Parathyroid adenoma (tissue), 2 donors: ENCODE measurements around the gene KLK10.

Experiments
- H2AFZ ChIP-seq: fragments of 300-600 bp; sonication (generic); one replicate; pipeline ENCODE4 v1.7.0; 2017; ENCODE audit warnings: antibody characterized with exemption, mild to moderate bottlenecking
- H3K27ac ChIP-seq: fragments of 300-600 bp; sonication (generic); one replicate; pipeline ENCODE4 v1.7.0; 2017
- H3K27me3 ChIP-seq: fragments of 300-600 bp; sonication (generic); one replicate; pipeline ENCODE4 v1.7.0; 2017; ENCODE audit warnings: low read length; ENCODE audit not compliant: control insufficient read depth, insufficient read depth
- H3K36me3 ChIP-seq: fragments of 300-600 bp; sonication (generic); one replicate; pipeline ENCODE4 v1.7.0; 2017; ENCODE audit warnings: low read length; ENCODE audit not compliant: control insufficient read depth, insufficient read depth
- H3K4me1 ChIP-seq: fragments of 300-600 bp; sonication (generic); one replicate; pipeline ENCODE4 v1.7.0; 2017; ENCODE audit warnings: control low read depth
- H3K4me2 ChIP-seq: fragments of 300-600 bp; sonication (generic); one replicate; pipeline ENCODE4 v1.7.0; 2017; ENCODE audit warnings: low read length
- H3K4me3 ChIP-seq: fragments of 300-600 bp; sonication (generic); one replicate; pipeline ENCODE4 v1.7.0; 2017; ENCODE audit warnings: low read depth, low read length
- H3K79me2 ChIP-seq: fragments of 300-600 bp; sonication (generic); one replicate; pipeline ENCODE4 v1.7.0; 2017; ENCODE audit warnings: control low read depth
- H3K9ac ChIP-seq: fragments of 300-600 bp; sonication (generic); one replicate; pipeline ENCODE4 v1.7.0; 2017; ENCODE audit warnings: mild to moderate bottlenecking
- H3K9me3 ChIP-seq: fragments of 300-600 bp; sonication (generic); one replicate; pipeline ENCODE4 v1.7.0; 2017; ENCODE audit warnings: low read length; ENCODE audit not compliant: control insufficient read depth
- TF ChIP-seq, protein P1 (sequence below): fragments of 300-600 bp; sonication (generic); IDR thresholded peaks from one replicate; pipeline ENCODE4 v1.7.0; 2017; ENCODE audit warnings: antibody characterized with exemption, mild to moderate bottlenecking
- donor health status: primary hyperparathyroidism.

The KLK10 gene

DNA sequence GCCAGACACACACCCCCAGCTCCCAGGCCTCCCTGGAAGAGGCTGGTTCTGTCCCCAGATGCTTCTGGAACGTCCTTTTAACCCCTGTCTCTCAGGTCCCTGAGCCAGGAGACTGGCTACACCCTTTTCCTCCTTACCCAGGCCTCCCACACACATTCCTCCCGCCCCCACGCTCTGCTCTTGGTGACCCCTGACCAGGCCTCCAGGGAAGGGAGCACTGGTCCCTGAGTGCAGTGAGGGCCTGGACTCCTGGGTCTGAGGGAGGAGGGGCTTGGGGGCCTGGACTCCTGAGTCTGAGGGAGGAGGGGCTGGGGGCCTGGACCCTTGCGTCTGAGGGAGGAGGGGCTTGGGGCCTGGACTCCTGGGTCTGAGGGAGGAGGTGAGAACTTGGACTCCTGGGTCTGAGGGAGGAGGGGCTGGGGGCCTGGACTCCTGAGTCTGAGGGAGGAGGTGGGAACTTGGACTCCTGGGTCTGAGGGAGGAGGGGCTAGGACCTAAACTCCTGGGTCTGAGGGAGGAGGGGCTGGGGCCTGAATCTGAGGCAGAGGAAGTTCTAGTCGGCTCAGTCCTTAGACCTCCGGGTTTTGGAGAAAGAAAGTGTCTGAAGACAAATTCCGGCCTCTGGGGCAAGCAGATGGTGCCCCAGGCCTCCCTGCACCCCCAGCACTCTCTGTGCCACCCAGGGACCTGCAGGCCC is 50.6 kb downstream of the KLK10 start:
- TF ChIP-seq, protein P1, sequence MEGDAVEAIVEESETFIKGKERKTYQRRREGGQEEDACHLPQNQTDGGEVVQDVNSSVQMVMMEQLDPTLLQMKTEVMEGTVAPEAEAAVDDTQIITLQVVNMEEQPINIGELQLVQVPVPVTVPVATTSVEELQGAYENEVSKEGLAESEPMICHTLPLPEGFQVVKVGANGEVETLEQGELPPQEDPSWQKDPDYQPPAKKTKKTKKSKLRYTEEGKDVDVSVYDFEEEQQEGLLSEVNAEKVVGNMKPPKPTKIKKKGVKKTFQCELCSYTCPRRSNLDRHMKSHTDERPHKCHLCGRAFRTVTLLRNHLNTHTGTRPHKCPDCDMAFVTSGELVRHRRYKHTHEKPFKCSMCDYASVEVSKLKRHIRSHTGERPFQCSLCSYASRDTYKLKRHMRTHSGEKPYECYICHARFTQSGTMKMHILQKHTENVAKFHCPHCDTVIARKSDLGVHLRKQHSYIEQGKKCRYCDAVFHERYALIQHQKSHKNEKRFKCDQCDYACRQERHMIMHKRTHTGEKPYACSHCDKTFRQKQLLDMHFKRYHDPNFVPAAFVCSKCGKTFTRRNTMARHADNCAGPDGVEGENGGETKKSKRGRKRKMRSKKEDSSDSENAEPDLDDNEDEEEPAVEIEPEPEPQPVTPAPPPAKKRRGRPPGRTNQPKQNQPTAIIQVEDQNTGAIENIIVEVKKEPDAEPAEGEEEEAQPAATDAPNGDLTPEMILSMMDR, result no peak
- H3K4me1 ChIP-seq, result no peaks in the 10 kb centered on the region
- H3K9ac ChIP-seq, result no peak overlapping the region
- H3K4me2 ChIP-seq, result no peak overlapping the region
- no peaks in the 10 kb centered on the region for H3K36me3 ChIP-seq
- no peaks in the 10 kb centered on the region for H3K9me3 ChIP-seq
- H3K4me3 ChIP-seq, result no peak overlapping the region
- H3K27me3 ChIP-seq, result no peaks in the 10 kb centered on the region
- no peak overlapping the region for H2AFZ ChIP-seq
- H3K79me2 ChIP-seq, result no peaks in the 10 kb centered on the region
- H3K27ac ChIP-seq, result no peak overlapping the region

DNA sequence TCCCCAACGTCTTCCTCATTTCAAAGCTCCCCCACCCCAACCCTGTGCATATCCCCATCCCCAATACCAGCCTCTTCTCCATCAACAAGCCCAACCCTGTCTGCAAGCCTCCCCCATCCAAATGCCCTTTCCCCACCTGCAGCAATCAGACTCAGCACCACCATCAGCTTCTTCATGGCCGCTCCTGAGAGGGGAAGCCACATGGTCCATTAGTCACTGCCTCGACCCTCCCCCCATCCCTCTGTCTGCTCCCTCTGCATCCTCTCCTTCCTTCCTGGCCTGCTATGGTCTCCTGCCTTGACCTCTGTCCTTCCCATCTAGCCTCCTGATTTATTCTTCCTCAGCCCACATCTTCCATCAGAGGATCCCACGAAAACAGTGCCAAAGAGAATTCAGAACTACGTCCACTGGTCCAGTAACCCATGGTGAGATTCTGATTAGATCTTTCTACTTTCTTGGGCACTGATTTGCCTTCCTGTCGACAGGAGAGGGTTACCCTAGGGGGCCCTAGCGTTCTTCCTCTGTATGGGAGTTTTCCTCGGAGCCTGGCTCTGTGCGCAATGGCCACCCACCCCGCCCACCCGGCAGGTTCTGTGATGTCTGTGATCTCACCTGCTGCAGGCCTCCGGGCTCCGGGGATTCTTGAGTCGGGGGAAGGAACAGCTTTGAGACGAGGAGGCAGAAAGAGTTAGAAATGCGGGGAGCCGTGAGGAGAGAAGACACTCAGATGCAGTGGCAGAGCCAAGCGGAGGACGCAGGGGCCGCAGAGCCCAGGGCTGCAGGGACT is 51.4 kb downstream of the KLK10 start:
- H3K27ac ChIP-seq, result no peak overlapping the region
- H3K4me1 ChIP-seq, result no peaks in the 10 kb centered on the region
- H3K27me3 ChIP-seq, result no peaks in the 10 kb centered on the region
- no peak overlapping the region for H2AFZ ChIP-seq
- H3K36me3 ChIP-seq, result no peaks in the 10 kb centered on the region
- no peaks in the 10 kb centered on the region for H3K79me2 ChIP-seq
- H3K9me3 ChIP-seq, result no peaks in the 10 kb centered on the region
- TF ChIP-seq, protein P1, result no peak
- no peak overlapping the region for H3K4me2 ChIP-seq
- H3K4me3 ChIP-seq, result no peak overlapping the region
- no peak overlapping the region for H3K9ac ChIP-seq

DNA sequence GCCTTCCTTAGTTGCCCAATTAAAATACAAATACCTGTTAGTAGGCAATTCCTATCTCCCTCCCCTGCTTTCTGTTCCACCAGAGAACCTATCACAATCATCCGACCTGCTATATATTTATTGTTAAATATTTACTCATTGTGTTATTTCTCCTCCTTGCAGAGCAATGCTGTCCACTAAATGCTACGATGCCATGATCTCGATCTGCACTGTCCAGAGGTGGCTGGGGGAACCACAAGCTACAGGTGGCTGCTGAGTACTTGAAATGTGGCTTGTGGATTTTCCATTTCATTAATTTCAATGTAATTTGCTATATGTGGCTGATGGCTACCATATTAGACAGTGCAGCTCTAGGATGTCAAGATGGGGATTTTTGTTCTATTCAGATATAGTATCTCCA is 55.2 kb downstream of the KLK10 start:
- Histone ChIP-seq H3K36me3 (no peaks in the 10 kb centered on the region), H3K27ac (no peak overlapping the region), H3K79me2 (no peaks in the 10 kb centered on the region), H3K9me3 (no peaks in the 10 kb centered on the region), H3K4me2 (no peak overlapping the region), H3K4me3 (no peak overlapping the region), H3K27me3 (no peaks in the 10 kb centered on the region), H2AFZ (no peak overlapping the region), H3K4me1 (no peaks in the 10 kb centered on the region), H3K9ac (no peak overlapping the region)
- TF ChIP-seq, protein P1, result no peak

DNA sequence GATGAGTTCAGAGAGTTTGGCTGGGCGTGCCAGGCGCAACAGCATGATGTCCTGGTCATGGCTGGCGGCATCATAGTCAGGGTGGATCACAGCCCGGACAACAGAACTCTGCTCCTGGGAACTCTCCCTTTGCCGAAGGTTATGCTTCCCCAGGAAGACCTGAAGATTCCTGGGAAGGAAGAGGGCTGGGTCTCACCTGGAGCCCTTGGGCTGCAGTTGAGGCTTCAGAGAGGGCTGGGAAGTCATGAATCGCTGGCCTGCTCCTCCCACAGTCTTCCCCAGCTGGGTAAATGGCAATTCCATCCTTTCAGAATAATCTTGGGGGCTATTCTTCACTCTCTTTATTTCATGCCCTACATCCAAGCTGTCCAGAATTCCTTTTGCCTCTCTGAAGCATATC is 56.1 kb downstream of the KLK10 start:
- H3K27me3 ChIP-seq, result no peaks in the 10 kb centered on the region
- no peaks in the 10 kb centered on the region for H3K36me3 ChIP-seq
- no peaks in the 10 kb centered on the region for H3K9me3 ChIP-seq
- no peak overlapping the region for H3K4me3 ChIP-seq
- H3K9ac ChIP-seq, result no peak overlapping the region
- no peak overlapping the region for H2AFZ ChIP-seq
- no peak overlapping the region for H3K4me2 ChIP-seq
- no peak overlapping the region for H3K27ac ChIP-seq
- no peaks in the 10 kb centered on the region for H3K79me2 ChIP-seq
- TF ChIP-seq, protein P1, result no peak
- H3K4me1 ChIP-seq, result no peaks in the 10 kb centered on the region
